Activated naive CD8-positive, alpha-beta T cell treated with anti-CD3 and anti-CD28 coated beads for 36 hours (primary cell): ENCODE measurements around the gene GTSE1. TPM values are rescaled to one million over a fixed set of nuclear protein-coding genes. Genes with fewer than 3 reads are reported as not detected.

ENCODE experiments used
- DNase-seq: peaks from one replicate; pipeline ENCODE4 v3.0.0; 2021
- H3K27ac Mint-ChIP-seq: one replicate; pipeline ENCODE4 v1.8.0; 2022; ENCODE audit warnings: mild to moderate bottlenecking, moderate library complexity, mixed read lengths
- H3K27me3 Mint-ChIP-seq: one replicate; pipeline ENCODE4 v1.8.0; 2022; ENCODE audit warnings: mild to moderate bottlenecking, mixed read lengths
- H3K36me3 Mint-ChIP-seq: one replicate; pipeline ENCODE4 v1.8.0; 2021; ENCODE audit warnings: mild to moderate bottlenecking, mixed read lengths
- H3K4me1 Mint-ChIP-seq: one replicate; pipeline ENCODE4 v1.8.0; 2021; ENCODE audit warnings: mixed read lengths
- H3K4me3 Mint-ChIP-seq: one replicate; pipeline ENCODE4 v1.8.0; 2022; ENCODE audit warnings: mild to moderate bottlenecking, moderate library complexity, mixed read lengths
- H3K9me3 Mint-ChIP-seq: one replicate; pipeline ENCODE4 v1.8.0; 2022; ENCODE audit warnings: mixed read lengths
- total RNA-seq, 2 experiments: library from RNA; stranded (reverse); gene quantifications; one replicate each; pipeline ENCODE4 v1.2.3, GENCODE V29; 2021

The GTSE1 gene
- total RNA-seq, 2 experiments from 2014 or later = 37.3 to 42.0 TPM

DNA sequence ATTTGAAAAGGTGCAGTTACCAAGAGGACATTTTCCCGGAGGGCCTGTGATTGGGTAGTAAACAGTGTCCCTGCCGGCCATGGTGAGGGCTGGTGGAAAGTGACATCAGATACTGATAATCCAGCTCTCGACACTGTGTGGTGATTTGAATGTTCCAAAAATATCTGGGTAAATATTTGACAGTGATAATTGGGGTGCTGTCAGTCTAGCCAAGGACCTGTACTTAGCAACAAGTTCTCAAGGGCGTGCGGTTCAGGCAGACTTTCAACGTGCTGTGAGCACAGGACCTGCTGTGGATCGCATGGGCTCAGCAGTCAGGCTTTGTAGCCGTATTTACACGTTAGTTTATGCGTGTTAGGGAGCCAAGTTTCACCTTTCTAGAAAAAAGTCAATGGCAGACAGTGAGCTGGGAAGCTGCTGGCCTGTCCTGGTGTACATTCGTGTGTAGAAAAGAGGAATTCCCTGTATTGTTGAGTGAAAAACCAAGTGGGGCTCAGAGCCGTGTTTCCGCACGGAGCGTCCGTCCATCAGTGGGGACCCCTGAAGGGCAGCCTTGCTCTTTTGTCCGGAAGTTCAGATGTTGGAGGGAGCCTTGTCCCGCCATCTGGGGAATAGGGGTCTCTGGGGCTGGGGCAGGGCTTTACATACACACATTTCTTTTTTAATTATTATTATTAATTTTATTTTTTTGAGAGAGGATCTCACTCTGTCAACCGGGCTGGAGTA is 50.2 kb downstream of the GTSE1 start:
- Mint-ChIP-seq H3K27me3 (no peaks in the 10 kb centered on the region), H3K4me3 (no peak overlapping the region), H3K27ac (no peak overlapping the region), H3K9me3 (no peaks in the 10 kb centered on the region), H3K4me1 (no peaks in the 10 kb centered on the region), H3K36me3 (peaks cover 24% of the 10 kb centered on the region)
- no peak for DNase-seq

DNA sequence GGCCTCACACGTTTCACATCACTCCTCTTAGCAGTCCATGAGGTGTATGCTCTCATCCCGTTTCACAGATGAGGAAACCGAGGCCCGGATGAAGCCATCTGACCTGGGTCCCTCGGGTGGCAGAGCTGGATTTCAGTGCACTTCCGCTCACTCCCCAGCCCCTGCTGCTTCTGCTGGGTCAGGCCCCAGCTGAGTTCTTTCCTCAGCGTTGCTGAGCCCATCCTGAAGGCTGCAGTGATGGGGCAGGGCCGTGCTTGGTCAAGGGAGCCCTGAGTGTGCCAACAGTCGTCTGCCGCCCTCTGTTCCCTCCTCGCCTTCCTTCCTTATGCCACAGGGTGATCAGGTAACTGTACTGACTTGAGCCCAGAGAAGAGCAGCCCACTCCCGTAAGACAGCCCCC is 51.0 kb downstream of the GTSE1 start:
- Mint-ChIP-seq H3K36me3 (peaks cover 24% of the 10 kb centered on the region), H3K4me1 (no peaks in the 10 kb centered on the region), H3K27me3 (no peaks in the 10 kb centered on the region), H3K9me3 (no peaks in the 10 kb centered on the region), H3K27ac (no peak overlapping the region), H3K4me3 (no peak overlapping the region)
- DNase-seq = no peak

DNA sequence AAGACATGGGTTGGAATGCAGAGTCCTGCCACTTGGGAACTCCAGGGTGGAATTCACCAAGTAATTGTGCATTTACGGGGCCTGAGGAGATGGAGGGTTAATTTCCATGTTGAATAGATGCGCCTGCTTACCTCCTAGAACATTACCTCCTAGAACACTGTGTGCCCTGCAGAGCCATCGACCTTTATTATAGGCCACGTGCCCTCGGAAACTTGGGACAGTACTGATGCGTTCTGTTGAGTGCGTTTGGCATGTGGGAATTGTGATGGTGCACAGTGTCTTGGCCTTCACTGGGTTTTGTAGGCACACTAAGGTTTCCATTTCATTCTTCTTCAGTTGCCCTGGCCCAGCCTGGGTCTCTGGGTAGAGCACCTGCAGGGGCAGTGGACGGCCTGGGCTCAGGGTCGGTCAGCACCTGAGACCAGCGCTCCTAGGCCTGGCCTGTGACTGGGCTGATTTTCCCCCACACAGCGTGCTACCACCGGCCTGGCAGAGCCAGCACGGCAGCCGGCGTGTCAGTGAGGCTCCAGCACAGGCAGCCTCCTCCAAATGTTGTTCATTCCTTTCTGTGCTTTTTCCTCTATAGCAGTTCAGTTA is 51.5 kb downstream of the GTSE1 start:
- H3K27me3 Mint-ChIP-seq = no peaks in the 10 kb centered on the region
- H3K9me3 Mint-ChIP-seq = no peaks in the 10 kb centered on the region
- no peak for DNase-seq
- no peak overlapping the region for H3K4me3 Mint-ChIP-seq
- H3K27ac Mint-ChIP-seq = no peak overlapping the region
- H3K4me1 Mint-ChIP-seq = no peaks in the 10 kb centered on the region
- peaks cover 24% of the 10 kb centered on the region for H3K36me3 Mint-ChIP-seq

DNA sequence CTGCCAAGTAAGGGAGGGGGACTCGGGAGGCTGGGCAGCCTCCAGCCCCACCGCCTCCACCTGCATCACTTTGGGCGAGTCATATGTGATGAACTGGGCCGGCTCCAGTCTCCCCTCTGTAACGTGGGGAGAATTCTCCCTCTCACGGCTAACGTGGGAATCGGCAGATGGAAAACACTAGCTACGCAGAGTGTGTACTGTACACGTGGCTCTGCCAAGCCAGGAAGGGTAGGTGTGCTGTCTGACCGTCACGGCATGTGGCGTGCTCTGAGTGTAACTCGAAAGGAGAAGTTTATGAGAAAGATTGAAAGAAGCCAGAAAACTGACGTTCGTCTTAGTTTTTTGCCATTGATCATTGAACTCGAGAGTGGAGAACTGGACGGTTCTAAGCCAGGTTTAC is 52.6 kb downstream of the GTSE1 start:
- no peak for DNase-seq
- Mint-ChIP-seq H3K36me3 (peaks cover 18% of the 10 kb centered on the region), H3K27me3 (no peaks in the 10 kb centered on the region), H3K27ac (no peak overlapping the region), H3K9me3 (no peaks in the 10 kb centered on the region), H3K4me1 (no peaks in the 10 kb centered on the region), H3K4me3 (no peak overlapping the region)

DNA sequence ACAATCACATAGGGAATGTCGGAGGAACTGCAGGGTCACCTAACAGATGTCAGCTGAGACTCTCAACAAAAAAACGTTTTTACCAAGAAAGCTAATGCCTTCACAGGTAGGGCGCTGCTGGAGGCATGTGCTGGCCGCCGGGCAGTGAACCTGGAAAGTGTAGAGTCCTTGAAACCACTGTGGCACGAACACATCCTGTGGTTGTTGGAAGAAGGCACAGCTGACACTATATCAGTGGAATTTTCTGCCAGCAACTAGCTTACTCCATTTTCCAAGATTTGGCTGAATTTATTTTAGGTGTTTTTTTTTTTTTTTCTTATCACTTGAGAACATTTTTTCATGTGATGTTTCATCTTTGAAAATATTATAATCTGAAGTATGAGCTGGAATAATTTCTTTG is 53.0 kb downstream of the GTSE1 start:
- Mint-ChIP-seq H3K27me3 (no peaks in the 10 kb centered on the region), H3K4me1 (no peaks in the 10 kb centered on the region), H3K9me3 (no peaks in the 10 kb centered on the region), H3K27ac (no peak overlapping the region), H3K36me3 (peaks cover 15% of the 10 kb centered on the region), H3K4me3 (no peak overlapping the region)
- no peak for DNase-seq

DNA sequence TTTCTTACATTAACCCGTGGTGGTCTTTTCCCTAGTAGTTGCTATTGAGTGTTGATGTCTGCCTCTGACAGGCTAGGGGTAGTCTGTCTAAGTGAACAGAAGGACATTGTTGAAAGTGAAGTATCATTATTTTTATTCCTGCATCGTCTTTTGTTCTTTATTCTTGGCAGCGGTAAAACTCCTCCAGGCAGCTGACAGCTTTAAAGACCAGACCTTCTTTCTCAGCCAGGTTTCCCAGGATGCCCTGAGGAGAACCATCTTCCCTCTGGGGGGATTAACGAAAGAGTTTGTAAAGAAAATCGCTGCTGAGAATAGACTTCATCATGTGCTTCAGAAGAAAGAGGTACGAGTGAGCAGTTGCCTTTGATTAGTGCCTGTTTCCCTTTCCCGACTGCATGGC is 53.5 kb downstream of the GTSE1 start:
- H3K27me3 Mint-ChIP-seq = no peaks in the 10 kb centered on the region
- H3K9me3 Mint-ChIP-seq = no peaks in the 10 kb centered on the region
- H3K4me1 Mint-ChIP-seq = no peaks in the 10 kb centered on the region
- DNase-seq = no peak
- peaks cover 14% of the 10 kb centered on the region for H3K36me3 Mint-ChIP-seq
- no peak overlapping the region for H3K27ac Mint-ChIP-seq
- H3K4me3 Mint-ChIP-seq = no peak overlapping the region

DNA sequence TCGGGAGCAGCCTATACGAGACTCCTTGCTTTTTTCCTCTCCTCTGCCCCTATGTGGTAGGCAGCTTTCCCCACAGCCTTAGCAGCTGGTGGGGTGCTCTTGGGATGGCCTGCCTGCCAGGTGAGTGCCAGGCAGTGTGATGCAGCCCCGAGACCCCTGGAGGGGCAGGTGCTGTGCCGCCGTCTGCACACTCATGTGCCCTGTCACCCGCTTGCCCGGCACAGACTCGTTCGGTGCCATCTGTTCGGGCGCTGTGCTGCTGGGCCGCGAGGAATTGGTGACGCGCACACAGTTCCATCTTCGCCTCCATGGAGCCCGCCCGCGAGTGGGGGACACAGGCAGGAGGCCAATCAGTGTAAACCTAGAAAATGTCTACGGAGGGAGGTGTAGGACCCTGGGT is 54.0 kb downstream of the GTSE1 start:
- H3K27ac Mint-ChIP-seq = no peak overlapping the region

DNA sequence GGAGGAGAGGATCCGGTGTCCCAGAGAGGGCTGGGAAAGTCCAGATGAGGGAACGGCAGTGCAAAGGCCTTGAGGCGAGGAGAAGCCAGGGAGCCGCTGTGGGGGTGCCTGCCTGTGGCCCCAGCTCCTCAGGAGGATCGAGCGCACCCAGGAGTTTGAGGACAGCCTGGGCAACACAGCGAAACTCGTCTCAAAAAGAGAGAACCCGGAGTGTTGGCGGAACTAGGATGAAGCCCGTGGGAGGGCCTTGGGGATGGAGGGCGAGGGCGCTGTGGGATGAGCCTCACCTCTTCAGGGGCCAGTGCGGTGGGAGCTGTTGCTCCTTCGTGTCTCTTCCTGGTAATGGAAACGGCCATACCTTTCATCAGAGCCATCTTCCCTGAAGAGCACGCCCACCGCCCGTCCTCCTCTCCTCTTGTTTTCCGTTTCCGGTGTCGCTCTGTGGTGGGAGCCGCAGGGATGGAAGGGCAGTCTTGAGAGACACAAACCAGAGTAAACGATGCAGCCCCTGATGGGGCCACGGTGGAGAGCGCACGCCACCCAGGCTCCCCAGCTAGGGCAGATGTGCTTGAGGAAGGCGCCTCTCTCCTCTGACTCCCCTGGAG is 54.6 kb downstream of the GTSE1 start:
- H3K9me3 Mint-ChIP-seq = no peaks in the 10 kb centered on the region
- no peaks in the 10 kb centered on the region for H3K4me1 Mint-ChIP-seq
- no peaks in the 10 kb centered on the region for H3K27me3 Mint-ChIP-seq
- peaks cover 12% of the 10 kb centered on the region for H3K36me3 Mint-ChIP-seq
- no peak for DNase-seq
- H3K27ac Mint-ChIP-seq = no peak overlapping the region
- no peak overlapping the region for H3K4me3 Mint-ChIP-seq

More for the DNA sequence above, 54.0 kb downstream of the GTSE1 start:
- H3K36me3 Mint-ChIP-seq = peaks cover 16% of the 10 kb centered on the region
- no peaks in the 10 kb centered on the region for H3K4me1 Mint-ChIP-seq
- H3K4me3 Mint-ChIP-seq = no peak overlapping the region
- no peaks in the 10 kb centered on the region for H3K9me3 Mint-ChIP-seq
- no peaks in the 10 kb centered on the region for H3K27me3 Mint-ChIP-seq
- no peak for DNase-seq

DNA sequence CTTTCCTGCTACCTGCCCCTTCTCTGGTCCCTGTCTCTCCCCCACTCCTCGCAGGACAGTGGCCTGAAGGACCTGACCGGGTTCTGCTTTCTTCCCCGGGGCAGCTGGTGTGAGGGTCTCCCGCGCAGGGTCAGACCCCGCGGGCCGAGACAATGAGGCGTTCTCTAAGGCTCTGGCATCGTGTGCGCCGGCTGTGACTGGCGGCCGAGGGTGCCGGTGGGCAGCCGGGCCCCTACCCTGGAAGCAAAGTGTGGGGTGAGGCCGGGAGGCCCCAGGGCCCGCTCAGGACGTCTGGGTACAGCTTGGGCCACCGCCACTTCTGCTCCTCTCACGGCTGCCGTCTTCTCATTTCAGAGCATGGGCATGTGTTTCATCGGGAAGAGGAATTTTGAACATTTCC is 55.1 kb downstream of the GTSE1 start:
- no peaks in the 10 kb centered on the region for H3K9me3 Mint-ChIP-seq
- H3K36me3 Mint-ChIP-seq = peaks cover 10% of the 10 kb centered on the region
- DNase-seq = no peak
- H3K4me1 Mint-ChIP-seq = no peaks in the 10 kb centered on the region
- no peak overlapping the region for H3K4me3 Mint-ChIP-seq
- H3K27ac Mint-ChIP-seq = no peak overlapping the region
- no peaks in the 10 kb centered on the region for H3K27me3 Mint-ChIP-seq

DNA sequence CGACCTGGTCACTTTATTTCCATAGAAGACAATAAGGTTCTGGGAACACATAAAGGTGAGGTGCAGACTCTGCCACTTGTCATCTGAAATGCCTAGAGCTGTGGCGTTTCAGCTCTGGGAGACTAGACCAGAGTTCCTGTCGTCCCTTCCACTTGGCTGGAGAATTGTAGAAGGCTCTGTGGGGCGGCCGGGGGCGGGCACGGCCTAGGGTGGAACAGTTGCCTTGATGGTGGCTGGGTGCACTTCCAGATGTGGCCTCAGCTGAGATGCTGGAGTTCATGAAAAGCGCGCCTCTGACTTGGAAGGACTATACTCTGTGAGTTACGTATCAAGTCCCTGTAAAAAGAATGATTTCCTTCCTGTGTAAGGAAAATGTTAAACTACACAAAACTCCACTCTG is 55.6 kb downstream of the GTSE1 start:
- no peak for DNase-seq
- H3K9me3 Mint-ChIP-seq = no peaks in the 10 kb centered on the region
- peaks cover 10% of the 10 kb centered on the region for H3K36me3 Mint-ChIP-seq
- H3K27me3 Mint-ChIP-seq = no peaks in the 10 kb centered on the region
- no peaks in the 10 kb centered on the region for H3K4me1 Mint-ChIP-seq
- H3K27ac Mint-ChIP-seq = no peak overlapping the region
- no peak overlapping the region for H3K4me3 Mint-ChIP-seq

DNA sequence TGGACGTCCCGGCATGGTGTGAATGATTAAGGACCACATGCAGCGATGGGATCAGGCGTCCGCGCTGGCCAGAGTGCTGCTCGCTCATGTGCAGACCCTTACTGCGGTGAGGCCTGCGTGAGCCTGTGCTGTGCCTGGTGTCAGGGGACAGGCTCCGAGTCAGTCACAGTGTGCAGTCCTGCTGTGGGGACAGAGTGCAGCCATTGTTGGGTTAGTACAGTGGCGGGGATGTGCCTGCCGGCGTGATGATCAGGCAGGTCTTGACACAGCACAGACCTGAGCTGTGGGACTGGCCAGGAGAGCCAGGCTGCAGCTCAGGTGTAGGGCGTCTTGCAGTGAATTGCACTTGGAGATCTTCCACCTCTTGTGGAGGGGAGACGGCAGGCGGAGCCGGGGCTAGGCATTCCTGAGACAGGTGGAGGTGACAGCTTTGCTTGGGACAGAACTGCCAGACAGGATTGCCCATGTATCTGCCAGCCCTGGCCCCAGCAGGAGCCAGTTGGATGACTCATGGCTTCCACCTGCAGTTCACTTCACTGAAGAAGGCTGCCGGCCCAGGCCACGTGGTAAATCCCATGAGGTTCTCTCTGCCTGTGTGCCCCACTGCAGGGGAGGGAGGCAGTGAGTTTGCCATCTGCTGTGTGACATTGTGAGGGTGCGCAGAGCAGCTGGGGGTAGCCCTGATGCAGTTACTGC is 56.2 kb downstream of the GTSE1 start:
- Mint-ChIP-seq H3K27ac (no peak overlapping the region), H3K9me3 (no peaks in the 10 kb centered on the region)

DNA sequence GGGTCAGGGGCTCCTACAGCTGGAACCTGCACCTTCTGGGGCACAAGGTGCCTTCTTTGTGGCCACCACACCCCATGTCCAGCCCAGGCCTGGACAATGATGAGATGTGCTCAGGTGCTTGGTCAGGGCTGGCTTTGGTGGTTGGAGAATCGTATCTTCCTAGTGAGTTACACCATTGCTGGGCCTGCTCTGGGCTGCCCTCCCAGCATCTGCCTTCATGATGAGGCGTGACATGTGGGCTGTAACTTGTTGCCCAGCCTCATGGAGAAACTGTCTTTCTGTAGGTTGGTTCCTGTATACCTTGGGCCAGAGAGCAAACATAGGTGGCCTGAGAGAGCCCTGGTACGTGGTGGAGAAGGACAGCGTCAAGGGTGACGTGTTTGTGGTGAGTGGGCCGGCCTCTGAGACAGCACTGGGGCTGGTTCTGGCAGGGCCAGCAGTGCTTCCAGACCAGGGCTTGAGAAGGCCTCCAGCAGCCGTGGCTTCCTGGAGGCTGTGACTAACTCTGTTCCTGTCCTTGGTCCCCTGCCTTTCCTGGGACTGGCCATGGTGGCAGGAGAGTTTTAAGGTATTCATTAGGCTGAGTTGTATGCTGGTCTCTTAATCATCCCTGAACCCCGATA is 56.9 kb downstream of the GTSE1 start:
- no peaks in the 10 kb centered on the region for H3K9me3 Mint-ChIP-seq
- H3K36me3 Mint-ChIP-seq = peaks cover 15% of the 10 kb centered on the region
- H3K27ac Mint-ChIP-seq = no peak overlapping the region
- H3K4me3 Mint-ChIP-seq = no peak overlapping the region
- DNase-seq = no peak
- no peaks in the 10 kb centered on the region for H3K27me3 Mint-ChIP-seq
- no peaks in the 10 kb centered on the region for H3K4me1 Mint-ChIP-seq

More for the DNA sequence above, 56.2 kb downstream of the GTSE1 start:
- no peaks in the 10 kb centered on the region for H3K4me1 Mint-ChIP-seq
- no peak for DNase-seq
- no peaks in the 10 kb centered on the region for H3K27me3 Mint-ChIP-seq
- H3K36me3 Mint-ChIP-seq = peaks cover 12% of the 10 kb centered on the region
- no peak overlapping the region for H3K4me3 Mint-ChIP-seq

DNA sequence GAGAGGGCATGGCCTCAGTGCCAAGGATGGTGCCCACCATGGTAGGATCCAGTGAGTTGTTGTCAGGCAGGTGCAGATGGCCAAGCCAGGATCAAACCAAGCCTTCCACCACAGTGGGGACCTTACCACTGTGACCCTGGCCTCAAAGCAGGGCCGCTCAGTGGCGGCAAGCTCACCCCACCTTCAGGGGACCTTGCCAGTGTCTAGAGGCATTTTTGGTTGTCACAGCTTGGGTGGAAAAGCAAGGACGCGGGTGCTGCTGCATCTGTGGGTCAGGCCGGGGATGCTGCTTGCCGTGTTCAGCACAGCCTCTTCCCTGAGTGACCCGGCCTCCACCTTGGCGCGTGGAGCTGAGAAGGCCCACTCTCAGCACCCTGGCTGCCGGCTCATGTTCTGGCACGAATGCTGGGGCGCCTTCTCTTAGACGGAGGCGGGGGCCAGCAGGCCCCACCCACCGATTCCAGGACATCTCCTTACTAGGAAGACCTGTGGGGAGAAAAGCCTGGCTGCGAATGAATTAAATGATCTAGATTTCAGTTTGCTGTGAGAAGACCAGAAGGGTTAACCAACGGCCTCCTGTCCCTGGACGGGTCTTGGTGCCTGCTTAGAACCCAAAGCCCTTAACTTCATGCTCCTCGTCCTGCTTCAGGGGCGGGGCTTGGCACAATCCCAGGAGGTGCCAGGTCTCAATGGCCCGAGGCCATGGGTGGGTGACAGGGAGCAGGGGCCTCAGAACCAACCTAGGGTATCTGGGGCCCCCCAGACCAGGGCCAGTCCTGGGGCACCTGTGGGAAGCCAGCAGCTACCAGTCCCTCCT is 57.7 kb downstream of the GTSE1 start:
- Mint-ChIP-seq H3K9me3 (no peaks in the 10 kb centered on the region), H3K27ac (no peak overlapping the region), H3K36me3 (peaks cover 21% of the 10 kb centered on the region), H3K27me3 (no peaks in the 10 kb centered on the region), H3K4me1 (no peaks in the 10 kb centered on the region), H3K4me3 (no peak overlapping the region)
- DNase-seq = no peak

DNA sequence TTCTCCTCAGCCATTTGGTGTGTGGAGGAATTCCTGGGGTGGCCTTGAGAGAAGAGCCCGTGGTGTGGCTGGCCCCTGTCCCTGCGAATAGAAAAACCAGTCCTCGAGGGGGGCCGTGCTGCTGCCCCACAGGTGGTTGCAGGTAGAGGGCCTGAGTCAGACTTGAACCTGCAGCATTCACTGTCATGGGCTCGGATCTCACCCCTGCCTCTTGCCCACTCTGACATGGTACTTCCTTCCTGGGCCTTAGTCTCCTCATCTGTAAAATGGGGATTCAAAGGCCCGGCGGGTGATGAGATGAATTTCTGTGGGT is 58.3 kb downstream of the GTSE1 start:
- Mint-ChIP-seq H3K4me1 (no peaks in the 10 kb centered on the region), H3K36me3 (peaks cover 26% of the 10 kb centered on the region), H3K9me3 (no peaks in the 10 kb centered on the region), H3K27me3 (no peaks in the 10 kb centered on the region), H3K4me3 (no peak overlapping the region), H3K27ac (no peak overlapping the region)
- no peak for DNase-seq
